Measurements from ENCODE around the gene SF3B1.
"Not testable (repeated sequence)": the region's sequence is repeated elsewhere in the genome, so short reads cannot be mapped to it uniquely, and the experiment has no call there.

Gene SF3B1

GRCh38 chr2:197432527-197432926 is 2.3 kb downstream of the SF3B1 start:
- not testable (repeated sequence) for DNase-seq

- no peak for DNase-seq
These were observed 3.0 kb downstream of the SF3B1 start for GRCh38 chr2:197431858-197432257.

- no peak for DNase-seq
These were observed 6.8 kb downstream of the SF3B1 start for GRCh38 chr2:197427986-197428385.

GRCh38 chr2:197426723-197427603 is 7.9 kb downstream of the SF3B1 start:
- no peak for DNase-seq

GRCh38 chr2:197425550-197425949 is 9.3 kb downstream of the SF3B1 start:
- no peak for DNase-seq

GRCh38 chr2:197423307-197423706 is 11.5 kb downstream of the SF3B1 start:
- no peak for DNase-seq

GRCh38 chr2:197419438-197419837 is 15.4 kb downstream of the SF3B1 start:
- DNase-seq = no peak

- DNase-seq = no peak
These were observed 18.6 kb downstream of the SF3B1 start for GRCh38 chr2:197416268-197416667.

- no peak for DNase-seq
These were observed 20.3 kb downstream of the SF3B1 start for GRCh38 chr2:197414515-197414914.

GRCh38 chr2:197414039-197414438 is 20.8 kb downstream of the SF3B1 start:
- no peak for DNase-seq

GRCh38 chr2:197405582-197405981 is 29.2 kb downstream of the SF3B1 start:
- no peak for DNase-seq

GRCh38 chr2:197399887-197400540 is 34.8 kb downstream of the SF3B1 start:
- no peak for DNase-seq

- no peak for DNase-seq
These were observed 35.9 kb downstream of the SF3B1 start for GRCh38 chr2:197398913-197399312.

GRCh38 chr2:197391220-197391717 is 43.6 kb downstream of the SF3B1 start:
- no peak for DNase-seq

- DNase-seq = no peak
These were observed 45.8 kb downstream of the SF3B1 start for GRCh38 chr2:197388866-197389587.

GRCh38 chr2:197387179-197387578 is 47.6 kb downstream of the SF3B1 start:
- DNase-seq = no peak

- DNase-seq = no peak
These were observed 48.6 kb downstream of the SF3B1 start for GRCh38 chr2:197386242-197386641.

GRCh38 chr2:197383825-197384224 is 51.0 kb downstream of the SF3B1 start:
- DNase-seq = no peak

GRCh38 chr2:197381641-197382040 is 53.2 kb downstream of the SF3B1 start:
- DNase-seq = no peak

GRCh38 chr2:197379918-197380309 is 54.9 kb downstream of the SF3B1 start:
- not testable (repeated sequence) for DNase-seq

GRCh38 chr2:197379308-197379917 is 55.4 kb downstream of the SF3B1 start:
- DNase-seq = not testable (repeated sequence)

GRCh38 chr2:197378494-197379307 is 56.1 kb downstream of the SF3B1 start:
- peak; percentile 68 for DNase-seq

All from CD4-positive, alpha-beta T cell treated with Interleukin-4 for 4 hours (primary cell).